ENCODE results near the gene INKA2. TPM values are rescaled to one million over a fixed set of nuclear protein-coding genes. Genes with fewer than 3 reads are reported as not detected.

Gene INKA2
- total and polyA plus RNA-seq, 2 experiments from 2014 or later = 3.7 to 8.4 TPM

GRCh38 chr1:111776861-111777260, 37.7 kb upstream of the INKA2 start (continued):
- TF ChIP-seq, protein P1, sequence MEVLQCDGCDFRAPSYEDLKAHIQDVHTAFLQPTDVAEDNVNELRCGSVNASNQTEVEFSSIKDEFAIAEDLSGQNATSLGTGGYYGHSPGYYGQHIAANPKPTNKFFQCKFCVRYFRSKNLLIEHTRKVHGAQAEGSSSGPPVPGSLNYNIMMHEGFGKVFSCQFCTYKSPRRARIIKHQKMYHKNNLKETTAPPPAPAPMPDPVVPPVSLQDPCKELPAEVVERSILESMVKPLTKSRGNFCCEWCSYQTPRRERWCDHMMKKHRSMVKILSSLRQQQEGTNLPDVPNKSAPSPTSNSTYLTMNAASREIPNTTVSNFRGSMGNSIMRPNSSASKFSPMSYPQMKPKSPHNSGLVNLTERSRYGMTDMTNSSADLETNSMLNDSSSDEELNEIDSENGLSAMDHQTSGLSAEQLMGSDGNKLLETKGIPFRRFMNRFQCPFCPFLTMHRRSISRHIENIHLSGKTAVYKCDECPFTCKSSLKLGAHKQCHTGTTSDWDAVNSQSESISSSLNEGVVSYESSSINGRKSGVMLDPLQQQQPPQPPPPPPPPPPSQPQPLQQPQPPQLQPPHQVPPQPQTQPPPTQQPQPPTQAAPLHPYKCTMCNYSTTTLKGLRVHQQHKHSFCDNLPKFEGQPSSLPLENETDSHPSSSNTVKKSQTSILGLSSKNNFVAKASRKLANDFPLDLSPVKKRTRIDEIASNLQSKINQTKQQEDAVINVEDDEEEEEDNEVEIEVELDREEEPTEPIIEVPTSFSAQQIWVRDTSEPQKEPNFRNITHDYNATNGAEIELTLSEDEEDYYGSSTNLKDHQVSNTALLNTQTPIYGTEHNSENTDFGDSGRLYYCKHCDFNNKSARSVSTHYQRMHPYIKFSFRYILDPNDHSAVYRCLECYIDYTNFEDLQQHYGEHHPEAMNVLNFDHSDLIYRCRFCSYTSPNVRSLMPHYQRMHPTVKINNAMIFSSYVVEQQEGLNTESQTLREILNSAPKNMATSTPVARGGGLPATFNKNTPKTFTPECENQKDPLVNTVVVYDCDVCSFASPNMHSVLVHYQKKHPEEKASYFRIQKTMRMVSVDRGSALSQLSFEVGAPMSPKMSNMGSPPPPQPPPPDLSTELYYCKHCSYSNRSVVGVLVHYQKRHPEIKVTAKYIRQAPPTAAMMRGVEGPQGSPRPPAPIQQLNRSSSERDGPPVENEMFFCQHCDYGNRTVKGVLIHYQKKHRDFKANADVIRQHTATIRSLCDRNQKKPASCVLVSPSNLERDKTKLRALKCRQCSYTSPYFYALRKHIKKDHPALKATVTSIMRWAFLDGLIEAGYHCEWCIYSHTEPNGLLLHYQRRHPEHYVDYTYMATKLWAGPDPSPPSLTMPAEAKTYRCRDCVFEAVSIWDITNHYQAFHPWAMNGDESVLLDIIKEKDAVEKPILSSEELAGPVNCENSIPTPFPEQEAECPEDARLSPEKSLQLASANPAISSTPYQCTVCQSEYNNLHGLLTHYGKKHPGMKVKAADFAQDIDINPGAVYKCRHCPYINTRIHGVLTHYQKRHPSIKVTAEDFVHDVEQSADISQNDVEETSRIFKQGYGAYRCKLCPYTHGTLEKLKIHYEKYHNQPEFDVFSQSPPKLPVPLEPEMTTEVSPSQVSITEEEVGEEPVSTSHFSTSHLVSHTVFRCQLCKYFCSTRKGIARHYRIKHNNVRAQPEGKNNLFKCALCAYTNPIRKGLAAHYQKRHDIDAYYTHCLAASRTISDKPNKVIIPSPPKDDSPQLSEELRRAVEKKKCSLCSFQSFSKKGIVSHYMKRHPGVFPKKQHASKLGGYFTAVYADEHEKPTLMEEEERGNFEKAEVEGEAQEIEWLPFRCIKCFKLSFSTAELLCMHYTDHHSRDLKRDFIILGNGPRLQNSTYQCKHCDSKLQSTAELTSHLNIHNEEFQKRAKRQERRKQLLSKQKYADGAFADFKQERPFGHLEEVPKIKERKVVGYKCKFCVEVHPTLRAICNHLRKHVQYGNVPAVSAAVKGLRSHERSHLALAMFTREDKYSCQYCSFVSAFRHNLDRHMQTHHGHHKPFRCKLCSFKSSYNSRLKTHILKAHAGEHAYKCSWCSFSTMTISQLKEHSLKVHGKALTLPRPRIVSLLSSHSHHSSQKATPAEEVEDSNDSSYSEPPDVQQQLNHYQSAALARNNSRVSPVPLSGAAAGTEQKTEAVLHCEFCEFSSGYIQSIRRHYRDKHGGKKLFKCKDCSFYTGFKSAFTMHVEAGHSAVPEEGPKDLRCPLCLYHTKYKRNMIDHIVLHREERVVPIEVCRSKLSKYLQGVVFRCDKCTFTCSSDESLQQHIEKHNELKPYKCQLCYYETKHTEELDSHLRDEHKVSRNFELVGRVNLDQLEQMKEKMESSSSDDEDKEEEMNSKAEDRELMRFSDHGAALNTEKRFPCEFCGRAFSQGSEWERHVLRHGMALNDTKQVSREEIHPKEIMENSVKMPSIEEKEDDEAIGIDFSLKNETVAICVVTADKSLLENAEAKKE (CRISPR knock-in tag; IDR thresholded peaks at IDR 0.05) = no peak
- TF ChIP-seq ZNF331 (CRISPR knock-in tag; IDR thresholded peaks at IDR 0.05; ENCODE audit: low read depth) = no peak
- TF ChIP-seq STAT1 (IDR thresholded peaks at IDR 0.05; ENCODE audit: unreplicated experiment) = no peak

- no peaks in the 10 kb centered on the region for H3K27me3 ChIP-seq (ENCODE audit: insufficient read depth)
- Mint-ChIP-seq H3K4me1 (peaks cover 25% of the 10 kb centered on the region; the same call in 2 of the 3 replicates), H3K27me3 (ENCODE audit: insufficient read depth, low read depth, poor library complexity) (peaks cover 1% of the 10 kb centered on the region), H3K36me3 (ENCODE audit: low read depth) (no peaks in the 10 kb centered on the region), H3K9me3 (no peaks in the 10 kb centered on the region; the same call in 1 of the 3 replicates), H3K4me3 (no peak overlapping the region), H3K27ac (no peak overlapping the region)
- H3F3A ChIP-seq (replicated peaks; ENCODE audit: low read depth) = no peaks in the 10 kb centered on the region
- H3K4me3 ChIP-seq = no peak overlapping the region
- H3K79me2 ChIP-seq (replicated peaks; ENCODE audit: insufficient read depth) = no peaks in the 10 kb centered on the region
- H3K9me2 ChIP-seq (ENCODE audit: insufficient read depth) = peaks cover 15% of the 10 kb centered on the region
- no peaks in the 10 kb centered on the region for H3K36me3 ChIP-seq (ENCODE audit: insufficient read depth)
- ATAC-seq (no peak), DNase-seq (ENCODE audit: low spot score) (peak; percentile 12)
- no peak overlapping the region for H3K4me2 ChIP-seq
- no peaks in the 10 kb centered on the region for H4K20me1 ChIP-seq (replicated peaks; ENCODE audit: insufficient read depth)
- no peak overlapping the region for H2AFZ ChIP-seq
- peaks cover 3% of the 10 kb centered on the region; the same call in 1 of the 2 replicates for H3K4me1 ChIP-seq (ENCODE audit: insufficient read depth)
- no peak overlapping the region for H3K27ac ChIP-seq (ENCODE audit: low read depth)
- TF ChIP-seq POLR2AphosphoS5 (IDR thresholded peaks at IDR 0.05; ENCODE audit: low read depth) = no peak
- no peak for TF ChIP-seq CREB1 (CRISPR knock-in tag; IDR thresholded peaks at IDR 0.05; ENCODE audit: low read depth)
- no peak for TF ChIP-seq NANOG (IDR thresholded peaks at IDR 0.05; ENCODE audit: borderline replicate concordance)
- TF ChIP-seq ZNF331 (CRISPR knock-in tag; IDR thresholded peaks at IDR 0.05; ENCODE audit: low read depth) = no peak
- TF ChIP-seq, protein P2, sequence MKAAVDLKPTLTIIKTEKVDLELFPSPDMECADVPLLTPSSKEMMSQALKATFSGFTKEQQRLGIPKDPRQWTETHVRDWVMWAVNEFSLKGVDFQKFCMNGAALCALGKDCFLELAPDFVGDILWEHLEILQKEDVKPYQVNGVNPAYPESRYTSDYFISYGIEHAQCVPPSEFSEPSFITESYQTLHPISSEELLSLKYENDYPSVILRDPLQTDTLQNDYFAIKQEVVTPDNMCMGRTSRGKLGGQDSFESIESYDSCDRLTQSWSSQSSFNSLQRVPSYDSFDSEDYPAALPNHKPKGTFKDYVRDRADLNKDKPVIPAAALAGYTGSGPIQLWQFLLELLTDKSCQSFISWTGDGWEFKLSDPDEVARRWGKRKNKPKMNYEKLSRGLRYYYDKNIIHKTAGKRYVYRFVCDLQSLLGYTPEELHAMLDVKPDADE (IDR thresholded peaks at IDR 0.05) = no peak
- no peak for TF ChIP-seq STAT1 (IDR thresholded peaks at IDR 0.05; ENCODE audit: unreplicated experiment)
- TF ChIP-seq, protein P3, sequence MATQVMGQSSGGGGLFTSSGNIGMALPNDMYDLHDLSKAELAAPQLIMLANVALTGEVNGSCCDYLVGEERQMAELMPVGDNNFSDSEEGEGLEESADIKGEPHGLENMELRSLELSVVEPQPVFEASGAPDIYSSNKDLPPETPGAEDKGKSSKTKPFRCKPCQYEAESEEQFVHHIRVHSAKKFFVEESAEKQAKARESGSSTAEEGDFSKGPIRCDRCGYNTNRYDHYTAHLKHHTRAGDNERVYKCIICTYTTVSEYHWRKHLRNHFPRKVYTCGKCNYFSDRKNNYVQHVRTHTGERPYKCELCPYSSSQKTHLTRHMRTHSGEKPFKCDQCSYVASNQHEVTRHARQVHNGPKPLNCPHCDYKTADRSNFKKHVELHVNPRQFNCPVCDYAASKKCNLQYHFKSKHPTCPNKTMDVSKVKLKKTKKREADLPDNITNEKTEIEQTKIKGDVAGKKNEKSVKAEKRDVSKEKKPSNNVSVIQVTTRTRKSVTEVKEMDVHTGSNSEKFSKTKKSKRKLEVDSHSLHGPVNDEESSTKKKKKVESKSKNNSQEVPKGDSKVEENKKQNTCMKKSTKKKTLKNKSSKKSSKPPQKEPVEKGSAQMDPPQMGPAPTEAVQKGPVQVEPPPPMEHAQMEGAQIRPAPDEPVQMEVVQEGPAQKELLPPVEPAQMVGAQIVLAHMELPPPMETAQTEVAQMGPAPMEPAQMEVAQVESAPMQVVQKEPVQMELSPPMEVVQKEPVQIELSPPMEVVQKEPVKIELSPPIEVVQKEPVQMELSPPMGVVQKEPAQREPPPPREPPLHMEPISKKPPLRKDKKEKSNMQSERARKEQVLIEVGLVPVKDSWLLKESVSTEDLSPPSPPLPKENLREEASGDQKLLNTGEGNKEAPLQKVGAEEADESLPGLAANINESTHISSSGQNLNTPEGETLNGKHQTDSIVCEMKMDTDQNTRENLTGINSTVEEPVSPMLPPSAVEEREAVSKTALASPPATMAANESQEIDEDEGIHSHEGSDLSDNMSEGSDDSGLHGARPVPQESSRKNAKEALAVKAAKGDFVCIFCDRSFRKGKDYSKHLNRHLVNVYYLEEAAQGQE (IDR thresholded peaks at IDR 0.05; ENCODE audit: unreplicated experiment) = no peak
- TF ChIP-seq CTCF (conservative IDR thresholded peaks at IDR 0.05; ENCODE audit: low read depth in 2 of 2) = no peak
- TF ChIP-seq JUNB (IDR thresholded peaks at IDR 0.05; ENCODE audit: unreplicated experiment) = no peak
- TF ChIP-seq EZH2 (IDR thresholded peaks at IDR 0.05; ENCODE audit: low read depth, unreplicated experiment) = no peak
Measured at GRCh38 chr1:111776391-111776790, 37.2 kb upstream of the INKA2 start.
